Keratinocyte (primary cell): Measurements from ENCODE around the gene EVX2. TPM values are rescaled to one million over a fixed set of nuclear protein-coding genes. Genes with fewer than 3 reads are reported as not detected.

ENCODE experiments used
- DNase-seq: peaks from one replicate; pipeline ENCODE4 v3.0.0-alpha.2; 2011; ENCODE audit warnings: low read depth, missing footprints, low spot score
- FAIRE-seq: peaks from 2 replicates; lab custom pipeline; 2011; peaks lifted over from hg19 to GRCh38; lab: Jason Lieb, UNC
- H2AFZ ChIP-seq: 2 replicates; pipeline ENCODE4 v1.6.0; 2012; ENCODE audit warnings: low read length, control low read depth, inconsistent platforms; ENCODE audit not compliant: control insufficient read depth
- H3K27ac ChIP-seq: 2 replicates; pipeline ENCODE4 v1.5.1; 2011; ENCODE audit warnings: low read length; ENCODE audit not compliant: control insufficient read depth, insufficient read depth
- H3K27me3 ChIP-seq: 3 replicates; pipeline ENCODE4 v1.6.0; 2011; ENCODE audit warnings: low read length; ENCODE audit not compliant: control insufficient read depth, insufficient read depth; ENCODE audit errors: extremely low read depth
- H3K36me3 ChIP-seq, 2 experiments: 2 replicates in 1 of 2; 3 replicates in 1 of 2; pipeline ENCODE4 v1.5.1; 2011; ENCODE audit warnings: low read length in 2 of 2, mild to moderate bottlenecking in 1 of 2; ENCODE audit not compliant: control insufficient read depth in 2 of 2, insufficient read depth in 2 of 2; ENCODE audit errors: extremely low read depth in 1 of 2
- H3K4me1 ChIP-seq: 3 replicates; pipeline ENCODE4 v1.5.1; 2011; ENCODE audit warnings: low read length; ENCODE audit not compliant: control insufficient read depth, insufficient read depth; ENCODE audit errors: extremely low read depth
- H3K4me2 ChIP-seq: 3 replicates; pipeline ENCODE4 v1.6.0; 2011; ENCODE audit warnings: low read depth, low read length; ENCODE audit not compliant: control insufficient read depth, insufficient read depth; ENCODE audit errors: extremely low read depth
- H3K4me3 ChIP-seq, 3 experiments: fragments of 200-600 bp in 1 of 3; sonication (generic) in 1 of 3; 2 replicates in 2 of 3; 3 replicates in 1 of 3; pipeline ENCODE4 v1.5.1; 2011 to 2016; ENCODE audit warnings: low read length in 3 of 3, mild to moderate bottlenecking in 3 of 3, control low read depth in 2 of 3, inconsistent platforms in 1 of 3, low read depth in 1 of 3, mixed read lengths in 1 of 3, mixed run types in 1 of 3, moderate library complexity in 1 of 3; ENCODE audit not compliant: control insufficient read depth in 2 of 3, insufficient read depth in 2 of 3; ENCODE audit errors: extremely low read depth in 1 of 3
- H3K79me2 ChIP-seq: 2 replicates; pipeline ENCODE4 v1.6.0; 2012; ENCODE audit warnings: low read length; ENCODE audit not compliant: control insufficient read depth, insufficient read depth
- H3K9ac ChIP-seq: 3 replicates; pipeline ENCODE4 v1.6.0; 2011; ENCODE audit warnings: low read length; ENCODE audit not compliant: control insufficient read depth, insufficient read depth; ENCODE audit errors: extremely low read depth
- H3K9me1 ChIP-seq: 3 replicates; pipeline ENCODE4 v1.6.0; 2011; ENCODE audit warnings: low read length; ENCODE audit not compliant: control insufficient read depth, insufficient read depth; ENCODE audit errors: extremely low read depth
- H3K9me3 ChIP-seq: 2 replicates; pipeline ENCODE4 v1.5.1; 2012; ENCODE audit warnings: low read depth, low read length; ENCODE audit not compliant: control insufficient read depth
- H4K20me1 ChIP-seq: 3 replicates; pipeline ENCODE4 v1.6.0; 2011; ENCODE audit warnings: low read length; ENCODE audit not compliant: control insufficient read depth, insufficient read depth; ENCODE audit errors: extremely low read depth
- EZH2 ChIP-seq: IDR thresholded peaks from one replicate; pipeline ENCODE4 v1.6.1; 2012; ENCODE audit warnings: inconsistent platforms, mild to moderate bottlenecking, low read length, moderate library complexity
- dilution Hi-C: fragments of 300-500 bp; cut with MboI; formaldehyde crosslinking; loops from one replicate; pipeline ENCODE4 v1.7.0; 2020; ENCODE audit warnings: low sequenced_read_pairs; ENCODE audit not compliant: extremely low pct_ligation_motif_present
- polyA plus RNA-seq, 5 experiments: library from polyadenylated mRNA; depleted of rRNA in 3 of 5; stranded (reverse) in 3 of 5; stranded (forward) in 1 of 5; unstranded in 1 of 5; fragments of >200 nt; gene quantifications; 1 replicate in 1 of 5; 2 replicates in 3 of 5; 3 replicates in 1 of 5; pipeline versions ENCODE4 v1.2.1 to v1.2.3, GENCODE V29; 2011 to 2012; ENCODE audit warnings: missing spikeins in 2 of 5, low read depth in 1 of 5, low replicate concordance in 1 of 5
- TF ChIP-seq, protein P1 (sequence below), 3 experiments: IDR thresholded peaks in 1 of 3; conservative IDR thresholded peaks in 1 of 3; optimal IDR thresholded peaks in 1 of 3; 2 replicates in 2 of 3; 3 replicates in 1 of 3; pipeline versions ENCODE3 to v1.5.1; 2011; ENCODE audit warnings: low read length in 3 of 3, mild to moderate bottlenecking in 3 of 3, moderate library complexity in 2 of 3, control low read depth in 1 of 3, inconsistent platforms in 1 of 3; ENCODE audit not compliant: insufficient read depth in 2 of 3; ENCODE audit errors: extremely low read depth in 1 of 3

The EVX2 gene
- polyA plus RNA-seq, 1 donor (not counting 4 experiments of a cell fraction or from before 2014, with no cell fraction given): not detected

DNA sequence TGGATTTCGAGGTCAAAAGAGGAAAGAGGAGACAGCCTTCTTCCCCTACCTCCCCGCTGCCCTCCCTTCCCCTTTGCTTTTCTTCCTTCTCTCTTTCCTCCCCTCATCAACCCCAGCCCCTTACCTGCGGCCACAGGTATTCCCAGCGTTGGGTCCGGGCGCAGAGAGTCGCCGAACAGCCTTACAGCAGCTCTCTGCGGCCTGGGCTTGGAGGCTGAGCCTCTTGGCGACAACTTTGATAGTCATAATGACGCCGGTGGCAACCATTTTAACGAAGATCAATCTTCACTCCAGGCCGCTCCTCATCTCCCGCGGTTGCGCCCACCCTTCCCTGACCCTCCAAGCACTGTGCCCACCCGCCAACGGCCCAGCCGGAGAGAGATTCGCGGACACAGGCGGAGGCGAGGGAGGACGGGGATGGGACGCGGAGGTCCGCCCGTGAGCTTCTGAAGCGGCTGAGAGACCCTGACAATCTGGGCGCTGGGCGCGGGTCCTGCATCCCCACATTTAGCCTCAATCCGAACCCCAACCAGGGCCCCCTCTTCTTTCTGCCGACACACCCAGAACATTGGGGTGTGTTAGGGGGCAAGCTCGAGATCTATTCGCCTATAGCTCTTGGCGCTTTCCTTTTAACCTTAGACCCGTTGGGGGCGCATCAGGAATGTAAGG, 1.5 kb upstream of the EVX2 start:
- Histone ChIP-seq H3K27ac (no peak overlapping the region), H3K4me2 (no peak overlapping the region), H3K79me2 (no peaks in the 10 kb centered on the region), H3K4me3 (no peak overlapping the region), H3K9me1 (no peaks in the 10 kb centered on the region), H4K20me1 (no peaks in the 10 kb centered on the region), H3K9me3 (peaks cover 16% of the 10 kb centered on the region), H2AFZ (no peak overlapping the region), H3K9ac (no peak overlapping the region), H3K36me3 (no peaks in the 10 kb centered on the region), H3K4me1 (no peaks in the 10 kb centered on the region), H3K27me3 (peaks cover 100% of the 10 kb centered on the region)
- DNase-seq (no peak), FAIRE-seq (no peak)
- peak; percentile 67 for TF ChIP-seq EZH2
- TF ChIP-seq, protein P1, sequence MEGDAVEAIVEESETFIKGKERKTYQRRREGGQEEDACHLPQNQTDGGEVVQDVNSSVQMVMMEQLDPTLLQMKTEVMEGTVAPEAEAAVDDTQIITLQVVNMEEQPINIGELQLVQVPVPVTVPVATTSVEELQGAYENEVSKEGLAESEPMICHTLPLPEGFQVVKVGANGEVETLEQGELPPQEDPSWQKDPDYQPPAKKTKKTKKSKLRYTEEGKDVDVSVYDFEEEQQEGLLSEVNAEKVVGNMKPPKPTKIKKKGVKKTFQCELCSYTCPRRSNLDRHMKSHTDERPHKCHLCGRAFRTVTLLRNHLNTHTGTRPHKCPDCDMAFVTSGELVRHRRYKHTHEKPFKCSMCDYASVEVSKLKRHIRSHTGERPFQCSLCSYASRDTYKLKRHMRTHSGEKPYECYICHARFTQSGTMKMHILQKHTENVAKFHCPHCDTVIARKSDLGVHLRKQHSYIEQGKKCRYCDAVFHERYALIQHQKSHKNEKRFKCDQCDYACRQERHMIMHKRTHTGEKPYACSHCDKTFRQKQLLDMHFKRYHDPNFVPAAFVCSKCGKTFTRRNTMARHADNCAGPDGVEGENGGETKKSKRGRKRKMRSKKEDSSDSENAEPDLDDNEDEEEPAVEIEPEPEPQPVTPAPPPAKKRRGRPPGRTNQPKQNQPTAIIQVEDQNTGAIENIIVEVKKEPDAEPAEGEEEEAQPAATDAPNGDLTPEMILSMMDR (optimal IDR thresholded peaks at IDR 0.05 in 1 of 3, IDR thresholded peaks at IDR 0.05 in 1 of 3, conservative IDR thresholded peaks at IDR 0.05 in 1 of 3; ENCODE audit: extremely low read depth in 1 of 3, insufficient read depth in 2 of 3, low read length in 3 of 3): no peak
- dilution Hi-C loops: no loop called here

DNA sequence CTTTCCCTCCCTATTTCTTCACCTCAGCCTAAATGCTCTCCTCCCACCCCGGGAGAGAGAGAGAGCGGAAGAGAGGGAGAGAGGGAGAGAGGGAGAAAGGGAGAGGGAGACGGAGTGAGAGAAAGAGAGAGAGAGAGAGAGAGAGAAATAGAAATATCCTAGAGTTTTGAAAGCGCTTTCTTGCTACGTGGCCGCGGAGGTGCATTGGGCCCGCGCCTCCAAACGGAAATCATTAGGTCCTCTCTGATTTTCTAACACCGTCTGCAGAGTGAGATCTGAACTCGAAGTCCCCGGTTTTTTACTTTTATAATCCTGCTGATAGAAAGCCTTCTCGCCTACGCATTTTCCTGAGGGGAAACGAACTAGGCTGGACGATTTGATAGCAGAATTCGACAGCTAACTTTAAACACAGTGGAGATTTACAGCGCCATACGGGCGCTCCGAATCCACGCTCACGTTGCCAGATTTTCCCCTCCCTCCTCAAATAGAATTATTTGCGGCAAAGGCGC, 903 bp upstream of the EVX2 start:
- Histone ChIP-seq H3K9me1 (no peaks in the 10 kb centered on the region), H4K20me1 (no peaks in the 10 kb centered on the region), H3K9ac (no peak overlapping the region), H3K9me3 (peaks cover 16% of the 10 kb centered on the region), H3K4me3 (no peak overlapping the region), H3K27me3 (peaks cover 98% of the 10 kb centered on the region), H3K4me2 (no peak overlapping the region), H3K36me3 (no peaks in the 10 kb centered on the region), H2AFZ (no peak overlapping the region), H3K4me1 (no peaks in the 10 kb centered on the region), H3K79me2 (no peaks in the 10 kb centered on the region), H3K27ac (no peak overlapping the region)
- FAIRE-seq (no peak), DNase-seq (no peak)
- TF ChIP-seq, protein P1 (optimal IDR thresholded peaks at IDR 0.05 in 1 of 3, IDR thresholded peaks at IDR 0.05 in 1 of 3, conservative IDR thresholded peaks at IDR 0.05 in 1 of 3; ENCODE audit: extremely low read depth in 1 of 3, insufficient read depth in 2 of 3, low read length in 3 of 3): no peak
- no peak for TF ChIP-seq EZH2
- dilution Hi-C loops: no loop called here
